ENCODE measurements around the gene CFAP52.
"Not testable (repeated sequence)": the region's sequence is repeated elsewhere in the genome, so short reads cannot be mapped to it uniquely, and the experiment has no call there.

The CFAP52 gene

GRCh38 chr17:9576521-9577372, at the start of gene CFAP52:
Gene CFAP52, plus strand, starts transcription at chr17:9576642. Its CDS starts 54 bp downstream, at chr17:9576696.
- peak; percentile 67 to 68 for DNase-seq (ENCODE audit: low read depth in 2 of 2)

GRCh38 chr17:9527788-9528187, 48.7 kb upstream of the CFAP52 start:
- no peak for DNase-seq (ENCODE audit: low read depth in 2 of 2)

- no peak for DNase-seq (ENCODE audit: low read depth in 2 of 2)
Measured at GRCh38 chr17:9529033-9529700, 47.3 kb upstream of the CFAP52 start.

GRCh38 chr17:9531034-9531433, 45.4 kb upstream of the CFAP52 start:
- no peak for DNase-seq (ENCODE audit: low read depth in 2 of 2)

GRCh38 chr17:9532715-9533114, 43.7 kb upstream of the CFAP52 start:
- no peak for DNase-seq (ENCODE audit: low read depth in 2 of 2)

- no peak for DNase-seq (ENCODE audit: low read depth in 2 of 2)
Measured at GRCh38 chr17:9533441-9533840, 43.0 kb upstream of the CFAP52 start.

- no peak for DNase-seq (ENCODE audit: low read depth in 2 of 2)
Measured at GRCh38 chr17:9536061-9536460, 40.4 kb upstream of the CFAP52 start.

- DNase-seq (ENCODE audit: low read depth in 2 of 2), result no peak
Measured at GRCh38 chr17:9537177-9537776, 39.2 kb upstream of the CFAP52 start.

GRCh38 chr17:9538626-9539025, 37.8 kb upstream of the CFAP52 start:
- DNase-seq (ENCODE audit: low read depth in 2 of 2), result no peak

GRCh38 chr17:9541718-9542117, 34.7 kb upstream of the CFAP52 start:
- no peak for DNase-seq (ENCODE audit: low read depth in 2 of 2)

- no peak for DNase-seq (ENCODE audit: low read depth in 2 of 2)
Measured at GRCh38 chr17:9544221-9544620, 32.2 kb upstream of the CFAP52 start.

GRCh38 chr17:9549215-9549614, 27.2 kb upstream of the CFAP52 start:
- no peak for DNase-seq (ENCODE audit: low read depth in 2 of 2)

GRCh38 chr17:9553181-9553580, 23.3 kb upstream of the CFAP52 start:
- no peak for DNase-seq (ENCODE audit: low read depth in 2 of 2)

GRCh38 chr17:9553596-9553995, 22.8 kb upstream of the CFAP52 start:
- DNase-seq (ENCODE audit: low read depth in 2 of 2), result no peak

- DNase-seq (ENCODE audit: low read depth in 2 of 2), result peak in 1 of 2 donors; percentile 7
Measured at GRCh38 chr17:9554715-9555114, 21.7 kb upstream of the CFAP52 start.

GRCh38 chr17:9557161-9557755, 19.2 kb upstream of the CFAP52 start:
- no peak for DNase-seq (ENCODE audit: low read depth in 2 of 2)

GRCh38 chr17:9557857-9558256, 18.6 kb upstream of the CFAP52 start:
- DNase-seq (ENCODE audit: low read depth in 2 of 2), result no peak

GRCh38 chr17:9564104-9564503, 12.3 kb upstream of the CFAP52 start:
- no peak for DNase-seq (ENCODE audit: low read depth in 2 of 2)

GRCh38 chr17:9566067-9566466, 10.4 kb upstream of the CFAP52 start:
- DNase-seq (ENCODE audit: low read depth in 2 of 2), result no peak

GRCh38 chr17:9566739-9567138, 9.7 kb upstream of the CFAP52 start:
- not testable (repeated sequence) for DNase-seq (ENCODE audit: low read depth in 2 of 2)

GRCh38 chr17:9568004-9568403, 8.4 kb upstream of the CFAP52 start:
- DNase-seq (ENCODE audit: low read depth in 2 of 2), result no peak

GRCh38 chr17:9568957-9569588, 7.4 kb upstream of the CFAP52 start:
- no peak for DNase-seq (ENCODE audit: low read depth in 2 of 2)

Data from stimulated activated CD4-positive, alpha-beta T cell treated with anti-CD3 and anti-CD28 coated beads, Interleukin-1b, Interleukin-23, amount 100 ng/mL, for 4 hours (primary cell).